ENCODE measurements around the gene TRAM2.

Gene TRAM2

GRCh38 chr6:52598123-52598823, 21.4 kb upstream of the TRAM2 start:
- TF ChIP-seq CTCF (IDR thresholded peaks at IDR 0.05; ENCODE audit: extremely low read depth, missing control alignments): peak; percentile 19
- DNase-seq (ENCODE audit: low spot score): peak; percentile 36

- no peak for DNase-seq (ENCODE audit: low spot score)
- no peak for TF ChIP-seq CTCF (IDR thresholded peaks at IDR 0.05; ENCODE audit: extremely low read depth, missing control alignments)
Measured at GRCh38 chr6:52597738-52598122, 20.9 kb upstream of the TRAM2 start.

- no peak for DNase-seq (ENCODE audit: low spot score)
- TF ChIP-seq CTCF (IDR thresholded peaks at IDR 0.05; ENCODE audit: extremely low read depth, missing control alignments): no peak
Measured at GRCh38 chr6:52596371-52597028, 19.6 kb upstream of the TRAM2 start.

GRCh38 chr6:52595796-52596130, 18.9 kb upstream of the TRAM2 start:
- TF ChIP-seq CTCF (IDR thresholded peaks at IDR 0.05; ENCODE audit: extremely low read depth, missing control alignments): no peak
- DNase-seq (ENCODE audit: low spot score): peak; percentile 24

GRCh38 chr6:52595000-52595795, 18.3 kb upstream of the TRAM2 start:
- no peak for TF ChIP-seq CTCF (IDR thresholded peaks at IDR 0.05; ENCODE audit: extremely low read depth, missing control alignments)
- peak; percentile 50 for DNase-seq (ENCODE audit: low spot score)

GRCh38 chr6:52594221-52594620, 17.4 kb upstream of the TRAM2 start:
- no peak for DNase-seq (ENCODE audit: low spot score)
- TF ChIP-seq CTCF (IDR thresholded peaks at IDR 0.05; ENCODE audit: extremely low read depth, missing control alignments): no peak

- no peak for DNase-seq (ENCODE audit: low spot score)
- no peak for TF ChIP-seq CTCF (IDR thresholded peaks at IDR 0.05; ENCODE audit: extremely low read depth, missing control alignments)
Measured at GRCh38 chr6:52591832-52592231, 15.0 kb upstream of the TRAM2 start.

All from GM20000 (cell line).